Tibial nerve (tissue), 4 donors: Measurements from ENCODE around the gene NTRK3. TPM values are rescaled to one million over a fixed set of nuclear protein-coding genes. Genes with fewer than 3 reads are reported as not detected.

Source experiments
- DNase-seq, 2 donors: peaks; one replicate each; pipeline ENCODE4 v3.0.0-alpha.2; 2019; ENCODE audit warnings: low spot score in 2 of 2
- H3K27ac ChIP-seq, 4 donors: fragments of 200-600 bp; sonication (generic) in 3 of 4; one replicate each; pipeline ENCODE4 v1.5.1; 2017 to 2019; ENCODE audit warnings: mild to moderate bottlenecking in 1 of 4
- H3K27me3 ChIP-seq, 2 donors: fragments of 200-600 bp; sonication (generic) in 1 of 2; one replicate each; pipeline versions ENCODE4 v1.5.1 to v1.6.0; 2017 to 2019
- H3K36me3 ChIP-seq, 3 donors: fragments of 200-600 bp; sonication (generic); one replicate each; pipeline ENCODE4 v1.5.1; 2018 to 2019
- H3K4me1 ChIP-seq, 4 donors: fragments of 200-600 bp; sonication (generic) in 3 of 4; one replicate each; pipeline ENCODE4 v1.5.1; 2017 to 2019
- H3K4me3 ChIP-seq, 4 donors: fragments of 200-600 bp; sonication (generic) in 3 of 4; one replicate each; pipeline ENCODE4 v1.5.1; 2017 to 2019; ENCODE audit warnings: mild to moderate bottlenecking in 1 of 4, moderate library complexity in 1 of 4
- H3K9me3 ChIP-seq, 4 donors: fragments of 200-600 bp; sonication (generic) in 3 of 4; one replicate each; pipeline ENCODE4 v1.5.1; 2017 to 2019
- CTCF ChIP-seq, 5 experiments: fragments of 200-600 bp in 3 of 5; fragments of 450-650 bp in 2 of 5; sonication (generic) in 3 of 5; IDR thresholded peaks; one replicate each; pipeline ENCODE4 v1.5.1; 2016 to 2019; ENCODE audit warnings: antibody characterized with exemption in 5 of 5, mild to moderate bottlenecking in 3 of 5, moderate library complexity in 2 of 5
- EP300 ChIP-seq, 2 donors: sonication (generic); formaldehyde crosslinking; IDR thresholded peaks; one replicate each; pipeline ENCODE4 v1.6.1; 2017; ENCODE audit warnings: antibody characterized with exemption in 2 of 2, mild to moderate bottlenecking in 1 of 2
- POLR2A ChIP-seq, 2 donors: fragments of 450-650 bp; IDR thresholded peaks; one replicate each; pipeline ENCODE4 v1.6.1; 2017; ENCODE audit warnings: antibody characterized with exemption in 2 of 2, mild to moderate bottlenecking in 2 of 2, moderate library complexity in 2 of 2
- WGBS, 2 donors: methylation state at CpG; one replicate each; pipeline ENCODE4 v1.1.5; 2018; 5-methylcytosine and 5-hydroxymethylcytosine counted together
- total RNA-seq, 4 donors: library from RNA; depleted of rRNA; stranded (reverse); fragments of >200 nt; gene quantifications; one replicate each; pipeline ENCODE4 v1.1.0, GENCODE V29; 2016

The NTRK3 gene
- total RNA-seq, 4 donors from 2014 or later = 53.4 to 85.9 (median 83.6) TPM

- Histone ChIP-seq H3K4me1 (no peaks in the 10 kb centered on the region), H3K4me3 (no peak overlapping the region), H3K36me3 (no peaks in the 10 kb centered on the region), H3K27ac (no peak overlapping the region), H3K27me3 (no peaks in the 10 kb centered on the region), H3K9me3 (no peaks in the 10 kb centered on the region)
- TF ChIP-seq CTCF (IDR thresholded peaks at IDR 0.05) (no peak), POLR2A (IDR thresholded peaks at IDR 0.05) (no peak), EP300 (IDR thresholded peaks at IDR 0.05) (no peak)
- WGBS, 2 donors = 91 to 95% methylated on average over 2 of the region's 2 CpGs
- DNase-seq = no peak
These were observed 15.9 kb upstream of the NTRK3 start for GRCh38 chr15:88272421-88272820.

- Histone ChIP-seq H3K4me3 (no peak overlapping the region), H3K27ac (no peak overlapping the region), H3K36me3 (no peaks in the 10 kb centered on the region), H3K4me1 (no peaks in the 10 kb centered on the region), H3K9me3 (no peaks in the 10 kb centered on the region), H3K27me3 (no peaks in the 10 kb centered on the region)
- no peak for TF ChIP-seq POLR2A (IDR thresholded peaks at IDR 0.05)
- TF ChIP-seq EP300 (IDR thresholded peaks at IDR 0.05) = no peak
- no peak for TF ChIP-seq CTCF (IDR thresholded peaks at IDR 0.05)
- no peak for DNase-seq
- WGBS, 2 donors = 75% methylated on average over 4 of the region's 4 CpGs
These were observed 13.0 kb upstream of the NTRK3 start for GRCh38 chr15:88269356-88270062.

- Histone ChIP-seq H3K9me3 (no peaks in the 10 kb centered on the region), H3K36me3 (no peaks in the 10 kb centered on the region), H3K4me1 (no peaks in the 10 kb centered on the region), H3K27ac (peak overlapping the region in 1 of 4 donors; percentile 50), H3K4me3 (no peak overlapping the region), H3K27me3 (no peaks in the 10 kb centered on the region)
- TF ChIP-seq POLR2A (IDR thresholded peaks at IDR 0.05) = no peak
- TF ChIP-seq EP300 (IDR thresholded peaks at IDR 0.05) = peak in 1 of 2 donors; percentile 18
- no peak for TF ChIP-seq CTCF (IDR thresholded peaks at IDR 0.05)
- WGBS, 2 donors = 72 to 78% methylated on average over 5 of the region's 5 CpGs
- no peak for DNase-seq
These were observed 11.2 kb upstream of the NTRK3 start for GRCh38 chr15:88267720-88268119.

GRCh38 chr15:88266170-88266569 lies 9.6 kb upstream of the NTRK3 start:
- H3K4me1 ChIP-seq = no peaks in the 10 kb centered on the region
- 89 to 90% methylated on average over 10 of the region's 10 CpGs for WGBS, 2 donors
- H3K9me3 ChIP-seq = no peaks in the 10 kb centered on the region
- no peak overlapping the region for H3K27ac ChIP-seq
- no peak overlapping the region for H3K4me3 ChIP-seq
- no peaks in the 10 kb centered on the region for H3K36me3 ChIP-seq
- H3K27me3 ChIP-seq = no peaks in the 10 kb centered on the region
- TF ChIP-seq EP300 (IDR thresholded peaks at IDR 0.05) (no peak), CTCF (IDR thresholded peaks at IDR 0.05) (no peak), POLR2A (IDR thresholded peaks at IDR 0.05) (no peak)
- DNase-seq = no peak

- no peaks in the 10 kb centered on the region for H3K27me3 ChIP-seq
- no peak overlapping the region for H3K27ac ChIP-seq
- H3K4me3 ChIP-seq = no peak overlapping the region
- H3K4me1 ChIP-seq = no peaks in the 10 kb centered on the region
- no peaks in the 10 kb centered on the region for H3K36me3 ChIP-seq
- no peak for DNase-seq
- TF ChIP-seq CTCF (IDR thresholded peaks at IDR 0.05) (no peak), EP300 (IDR thresholded peaks at IDR 0.05) (no peak), POLR2A (IDR thresholded peaks at IDR 0.05) (no peak)
- no peaks in the 10 kb centered on the region for H3K9me3 ChIP-seq
- WGBS, 2 donors = 77 to 87% methylated on average over 4 of the region's 4 CpGs
These were observed 8.1 kb upstream of the NTRK3 start for GRCh38 chr15:88264622-88265021.
